Mesodermal cell (in vitro differentiated cells): ENCODE measurements around the gene CDHR2.

Source experiments
- H3K27ac ChIP-seq: 2 replicates; pipeline ENCODE4 v1.7.0; 2013; ENCODE audit warnings: mild to moderate bottlenecking, low read depth, low read length, moderate library complexity; ENCODE audit not compliant: severe bottlenecking
- H3K36me3 ChIP-seq: 2 replicates; pipeline ENCODE4 v1.7.1; 2013; ENCODE audit warnings: mild to moderate bottlenecking, low read length, moderate library complexity; ENCODE audit not compliant: control insufficient read depth, insufficient read depth
- H3K4me1 ChIP-seq: one replicate; pipeline ENCODE4 v1.7.1; 2013; ENCODE audit warnings: mild to moderate bottlenecking, low read length; ENCODE audit not compliant: insufficient read depth, control insufficient read depth, poor library complexity, severe bottlenecking
- H3K4me3 ChIP-seq: 2 replicates; pipeline ENCODE4 v1.7.0; 2013; ENCODE audit warnings: low read length, control low read depth, mild to moderate bottlenecking; ENCODE audit not compliant: insufficient read depth, poor library complexity, severe bottlenecking; ENCODE audit errors: extremely low read depth
- H3K9me3 ChIP-seq: 2 replicates; pipeline ENCODE4 v1.7.1; 2013; ENCODE audit warnings: mild to moderate bottlenecking, low read length, moderate library complexity; ENCODE audit not compliant: control insufficient read depth
- WGBS, 2 experiments: methylation state at CpG; one replicate each; pipeline ENCODE4 v1.1.5; 2013; ENCODE audit warnings: missing lambda C conversion rate in 2 of 2; ENCODE audit not compliant: insufficient coverage in 2 of 2; 5-methylcytosine and 5-hydroxymethylcytosine counted together

The CDHR2 gene

DNA sequence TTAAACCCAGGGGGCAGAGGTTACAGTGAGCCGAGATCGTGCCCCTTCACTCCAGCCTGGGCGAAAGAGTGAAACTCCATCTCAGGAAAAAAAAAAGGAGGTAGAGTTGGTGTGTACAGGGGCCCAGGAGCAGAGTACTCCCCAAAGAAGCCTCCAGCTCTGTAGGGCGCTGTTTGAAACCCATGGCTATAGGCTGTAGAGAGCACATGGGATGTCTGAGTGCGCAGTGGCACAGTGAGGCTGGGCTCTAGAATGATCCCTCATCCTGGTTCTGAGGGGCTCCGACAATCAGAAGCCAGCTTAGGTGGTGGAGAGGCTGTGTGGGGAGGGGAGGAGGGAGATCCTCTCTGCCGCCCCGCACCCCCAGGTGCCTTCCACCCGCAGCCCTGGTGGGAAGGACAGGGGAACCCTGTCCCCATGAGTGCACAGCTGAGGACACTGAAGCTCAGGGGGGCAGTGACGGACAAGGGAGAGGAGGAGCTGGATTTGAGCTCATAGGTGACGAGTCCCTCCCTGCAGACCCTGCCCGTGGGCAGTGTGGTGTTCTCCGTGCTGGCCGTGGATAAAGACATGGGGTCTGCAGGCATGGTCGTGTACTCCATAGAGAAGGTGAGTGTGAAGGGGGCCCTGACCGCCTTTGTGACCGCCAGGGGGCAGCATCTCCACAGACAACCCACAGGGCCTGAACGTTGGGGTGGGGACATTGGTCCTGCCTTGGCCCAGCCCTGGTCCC, 24.6 kb downstream of the CDHR2 start:
- no peaks in the 10 kb centered on the region for H3K4me1 ChIP-seq
- no peaks in the 10 kb centered on the region for H3K36me3 ChIP-seq
- H3K4me3 ChIP-seq, result no peak overlapping the region
- H3K9me3 ChIP-seq, result no peaks in the 10 kb centered on the region
- no peak overlapping the region for H3K27ac ChIP-seq
- 60 to 76% methylated on average over 11 to 14 of the region's 18 CpGs for WGBS, 2 experiments

DNA sequence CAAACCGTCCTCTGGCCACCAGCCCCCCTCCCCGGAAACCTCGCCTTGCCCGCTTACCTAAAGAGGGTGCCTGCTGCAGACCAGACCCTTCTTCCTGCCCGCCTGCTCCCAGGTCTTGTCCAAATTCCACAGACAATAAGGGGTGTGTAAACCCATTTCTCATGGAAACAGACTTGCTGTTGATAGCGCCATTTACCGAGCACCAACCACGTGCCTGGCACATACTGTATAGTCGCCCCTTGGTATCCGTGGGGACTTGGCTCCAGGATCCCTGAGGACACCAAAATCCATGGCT, 25.1 kb downstream of the CDHR2 start:
- 53% methylated on average over 9 to 10 of the region's 10 CpGs for whole genome bisulfite sequencing, 2 experiments
- no peaks in the 10 kb centered on the region for H3K4me1 ChIP-seq
- H3K36me3 ChIP-seq, result no peaks in the 10 kb centered on the region
- H3K9me3 ChIP-seq, result no peaks in the 10 kb centered on the region
- no peak overlapping the region for H3K27ac ChIP-seq
- H3K4me3 ChIP-seq, result no peak overlapping the region

DNA sequence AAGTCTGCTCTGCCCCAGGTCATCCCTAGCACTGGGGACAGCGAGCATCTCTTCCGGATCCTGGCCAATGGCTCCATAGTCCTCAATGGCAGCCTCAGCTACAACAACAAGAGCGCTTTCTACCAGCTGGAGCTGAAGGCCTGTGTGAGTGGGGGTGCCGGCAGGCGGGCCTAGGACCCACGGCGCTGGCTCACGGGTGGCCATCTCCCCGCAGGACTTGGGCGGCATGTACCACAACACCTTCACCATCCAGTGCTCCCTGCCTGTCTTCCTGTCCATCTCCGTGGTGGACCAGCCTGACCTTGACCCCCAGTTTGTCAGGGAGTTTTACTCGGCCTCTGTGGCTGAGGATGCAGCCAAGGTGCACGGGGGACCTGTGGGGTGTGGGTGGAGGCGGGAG, 25.9 kb downstream of the CDHR2 start:
- whole genome bisulfite sequencing, 2 experiments, result 89 to 97% methylated on average over 5 to 9 of the region's 14 CpGs
- H3K9me3 ChIP-seq, result no peaks in the 10 kb centered on the region
- no peak overlapping the region for H3K27ac ChIP-seq
- H3K36me3 ChIP-seq, result no peaks in the 10 kb centered on the region
- no peaks in the 10 kb centered on the region for H3K4me1 ChIP-seq
- H3K4me3 ChIP-seq, result no peak overlapping the region

DNA sequence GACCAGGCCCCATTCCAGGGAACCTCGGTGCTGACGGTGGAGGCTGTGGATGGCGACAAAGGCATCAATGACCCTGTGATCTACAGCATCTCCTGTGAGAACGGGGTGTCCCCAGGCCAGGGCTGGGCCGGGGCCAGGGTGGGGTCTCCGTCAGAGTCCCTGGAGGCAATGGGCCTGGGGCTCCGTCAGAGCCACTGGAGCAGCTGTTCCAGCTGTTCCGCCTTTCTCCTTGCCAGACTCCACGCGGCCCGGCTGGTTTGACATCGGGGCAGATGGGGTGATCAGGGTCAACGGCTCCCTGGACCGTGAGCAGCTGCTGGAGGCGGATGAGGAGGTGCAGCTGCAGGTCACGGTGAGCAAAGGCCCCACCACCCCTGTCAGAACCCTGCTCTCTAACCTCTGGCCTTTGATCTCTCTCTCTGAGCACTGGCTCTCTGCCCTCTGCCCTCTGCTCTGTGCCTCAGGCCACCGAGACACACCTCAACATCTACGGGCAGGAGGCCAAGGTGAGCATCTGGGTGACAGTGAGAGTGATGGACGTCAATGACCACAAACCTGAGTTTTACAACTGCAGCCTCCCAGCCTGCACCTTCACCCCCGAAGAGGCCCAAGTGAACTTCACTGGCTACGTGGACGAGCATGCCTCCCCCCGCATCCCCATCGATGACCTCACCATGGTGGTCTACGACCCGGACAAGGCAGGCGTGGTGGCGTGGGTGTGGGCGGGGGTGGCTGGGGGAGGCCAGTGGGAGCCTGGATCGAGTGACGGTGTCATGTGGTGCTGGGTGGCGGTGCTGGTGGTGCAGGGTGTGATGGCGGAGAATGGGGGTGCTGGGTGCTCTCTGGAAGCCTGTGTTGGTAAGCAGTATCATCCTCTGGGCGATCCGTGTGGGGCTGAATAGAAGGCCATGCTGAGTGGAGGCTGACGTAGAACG, 26.6 kb downstream of the CDHR2 start:
- H3K36me3 ChIP-seq, result no peaks in the 10 kb centered on the region
- no peaks in the 10 kb centered on the region for H3K4me1 ChIP-seq
- no peak overlapping the region for H3K27ac ChIP-seq
- H3K9me3 ChIP-seq, result no peaks in the 10 kb centered on the region
- no peak overlapping the region for H3K4me3 ChIP-seq
- 92 to 95% methylated on average over 25 to 29 of the region's 37 CpGs for WGBS, 2 experiments

DNA sequence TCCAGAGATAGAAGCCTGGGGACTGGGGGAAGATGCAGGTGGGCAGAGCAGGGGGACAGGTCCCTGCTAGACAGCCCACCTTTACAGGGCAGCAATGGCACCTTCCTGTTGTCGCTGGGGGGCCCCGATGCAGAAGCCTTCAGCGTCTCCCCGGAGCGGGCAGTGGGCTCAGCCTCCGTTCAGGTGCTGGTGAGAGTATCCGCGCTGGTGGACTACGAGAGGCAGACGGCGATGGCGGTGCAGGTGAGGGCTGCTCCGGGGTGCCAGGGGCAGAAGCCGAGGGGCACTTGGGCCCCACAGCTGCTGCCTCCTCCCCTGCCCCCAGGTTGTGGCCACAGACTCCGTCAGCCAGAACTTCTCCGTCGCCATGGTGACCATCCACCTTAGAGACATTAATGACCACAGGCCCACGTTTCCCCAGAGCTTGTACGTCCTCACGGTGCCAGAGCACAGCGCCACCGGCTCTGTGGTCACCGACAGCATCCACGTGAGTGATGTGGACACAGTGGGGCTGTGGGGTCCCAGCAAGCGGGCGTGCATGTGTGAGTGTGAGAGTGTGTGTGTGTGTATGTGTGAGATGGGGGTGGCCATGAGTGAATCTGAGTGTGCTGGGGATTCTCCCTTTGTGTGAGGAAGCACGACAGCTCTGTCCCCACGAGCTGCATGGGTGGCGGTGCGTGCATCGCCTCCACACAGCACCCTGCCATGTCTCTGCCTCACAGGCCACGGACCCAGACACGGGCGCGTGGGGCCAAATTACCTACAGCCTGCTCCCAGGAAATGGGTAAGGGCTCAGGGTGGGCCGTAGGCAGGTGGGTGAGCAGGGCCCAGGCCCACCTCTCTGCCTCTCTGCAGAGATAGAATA, 28.4 kb downstream of the CDHR2 start:
- Histone ChIP-seq H3K27ac (no peak overlapping the region), H3K4me3 (no peak overlapping the region)
- WGBS, 2 experiments, result 91 to 96% methylated on average over 32 to 34 of the region's 36 CpGs

DNA sequence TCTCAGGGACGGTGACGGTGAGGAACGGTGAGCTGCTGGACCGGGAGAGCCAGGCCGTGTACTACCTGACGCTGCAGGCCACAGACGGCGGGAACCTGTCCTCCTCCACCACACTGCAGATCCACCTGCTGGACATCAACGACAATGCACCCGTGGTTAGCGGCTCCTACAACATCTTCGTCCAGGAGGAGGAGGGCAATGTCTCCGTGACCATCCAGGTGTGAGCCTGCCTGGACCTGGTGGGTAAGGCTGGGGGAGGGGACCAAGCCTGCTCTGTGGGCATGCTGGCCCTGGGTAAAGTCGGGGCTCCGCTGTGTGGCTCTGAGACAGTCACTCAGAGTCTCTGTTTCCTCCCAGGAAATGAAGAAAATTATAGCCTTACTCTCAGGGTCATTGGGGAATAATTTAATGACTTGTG, 29.3 kb downstream of the CDHR2 start:
- 22 to 24% methylated on average over 10 to 15 of the region's 15 CpGs for WGBS, 2 experiments
- Histone ChIP-seq H3K9me3 (no peaks in the 10 kb centered on the region), H3K27ac (no peak overlapping the region), H3K4me3 (no peak overlapping the region), H3K4me1 (no peaks in the 10 kb centered on the region), H3K36me3 (no peaks in the 10 kb centered on the region)

More for the DNA sequence above, 28.4 kb downstream of the CDHR2 start:
- Histone ChIP-seq H3K9me3 (no peaks in the 10 kb centered on the region), H3K36me3 (no peaks in the 10 kb centered on the region), H3K4me1 (no peaks in the 10 kb centered on the region)

DNA sequence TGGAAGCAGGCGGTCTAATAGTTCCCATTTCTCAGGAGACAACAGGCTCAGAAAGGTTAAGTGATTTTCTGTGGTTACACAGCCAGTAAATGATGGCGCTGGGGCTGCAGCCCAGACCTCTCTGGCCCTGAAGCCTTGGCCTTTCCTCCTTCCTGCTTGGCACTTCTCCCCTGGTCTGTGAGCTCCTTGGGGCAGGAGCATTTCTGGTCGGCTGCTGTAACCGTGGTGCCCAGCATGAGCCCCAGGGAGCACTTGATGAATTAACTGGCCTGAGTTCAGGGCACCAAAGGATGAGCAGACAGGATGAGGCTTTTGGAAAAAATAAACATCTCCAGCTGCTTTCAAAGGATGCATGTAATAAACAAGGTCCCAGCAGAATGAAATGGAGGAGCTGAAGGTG, 30.2 kb downstream of the CDHR2 start:
- Histone ChIP-seq H3K9me3 (no peaks in the 10 kb centered on the region), H3K36me3 (no peaks in the 10 kb centered on the region), H3K4me3 (no peak overlapping the region), H3K27ac (no peak overlapping the region), H3K4me1 (no peaks in the 10 kb centered on the region)
- 72 to 86% methylated on average over 4 of the region's 4 CpGs for WGBS, 2 experiments

DNA sequence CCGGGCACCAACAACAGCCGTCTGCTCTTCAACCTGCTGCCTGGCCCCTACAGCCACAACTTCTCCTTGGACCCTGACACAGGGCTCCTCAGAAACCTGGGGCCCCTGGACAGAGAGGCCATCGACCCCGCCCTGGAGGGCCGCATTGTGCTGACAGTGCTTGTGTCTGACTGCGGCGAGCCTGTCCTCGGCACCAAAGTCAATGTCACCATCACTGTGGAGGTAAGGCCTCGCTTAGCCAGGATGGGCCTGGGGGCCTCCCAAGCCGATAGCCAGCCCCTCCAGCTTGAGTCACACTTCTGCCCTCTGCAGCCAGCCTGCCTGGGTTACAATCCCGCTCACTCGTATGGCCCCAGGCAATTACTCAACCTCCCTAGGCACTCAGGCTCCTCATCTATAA, 32.2 kb downstream of the CDHR2 start:
- H3K36me3 ChIP-seq, result no peaks in the 10 kb centered on the region
- no peak overlapping the region for H3K27ac ChIP-seq
- H3K4me1 ChIP-seq, result no peaks in the 10 kb centered on the region
- 89 to 92% methylated on average over 9 to 10 of the region's 12 CpGs for whole genome bisulfite sequencing, 2 experiments
- H3K4me3 ChIP-seq, result no peak overlapping the region
- H3K9me3 ChIP-seq, result peaks cover 11% of the 10 kb centered on the region

DNA sequence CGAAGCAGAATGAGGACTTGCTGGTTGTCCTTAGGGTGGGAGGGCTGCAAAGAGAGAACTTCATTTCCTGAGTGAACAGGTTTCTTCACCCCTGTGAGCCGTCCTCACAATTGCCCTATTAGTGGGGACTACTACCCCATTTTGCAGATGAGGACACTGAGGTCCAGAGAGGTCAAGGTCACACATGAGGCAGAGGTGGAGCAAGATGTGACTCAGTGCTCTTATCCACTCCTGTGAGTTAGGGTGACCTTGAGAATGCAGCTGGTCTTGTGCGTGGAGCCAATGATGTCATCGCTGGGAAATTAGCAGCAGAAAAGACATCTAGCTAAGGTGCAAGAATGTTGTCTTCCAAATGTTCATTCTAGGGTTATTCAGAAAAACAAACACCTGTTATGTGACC, 33.9 kb downstream of the CDHR2 start:
- no peaks in the 10 kb centered on the region for H3K4me1 ChIP-seq
- H3K4me3 ChIP-seq, result no peak overlapping the region
- no peaks in the 10 kb centered on the region for H3K36me3 ChIP-seq
- H3K9me3 ChIP-seq, result peaks cover 11% of the 10 kb centered on the region
- WGBS, 2 experiments, result 88 to 92% methylated on average over 3 of the region's 4 CpGs
- no peak overlapping the region for H3K27ac ChIP-seq

DNA sequence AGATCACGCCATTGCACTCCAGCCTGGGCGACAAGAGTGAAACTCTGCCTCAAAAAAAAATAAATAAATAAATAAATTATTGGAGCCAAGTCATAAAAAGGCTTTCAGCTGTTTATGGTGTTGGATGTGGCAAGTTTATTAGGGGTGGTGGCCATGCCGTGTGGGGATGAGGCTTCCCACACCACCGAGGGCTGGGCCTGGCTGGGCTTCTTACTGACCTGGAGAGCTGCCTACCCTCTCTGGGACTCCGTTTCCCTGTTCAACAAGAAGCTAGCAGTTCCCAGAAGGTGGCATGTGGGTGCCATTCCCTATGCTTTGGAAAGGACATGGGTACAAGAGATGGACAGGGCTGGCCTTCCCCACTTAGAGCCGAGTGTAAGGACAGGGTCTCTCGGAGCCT, 38.3 kb downstream of the CDHR2 start:
- Histone ChIP-seq H3K36me3 (no peaks in the 10 kb centered on the region), H3K27ac (no peak overlapping the region), H3K4me3 (no peak overlapping the region), H3K9me3 (peaks cover 11% of the 10 kb centered on the region), H3K4me1 (no peaks in the 10 kb centered on the region)
- WGBS, 2 experiments, result 87 to 90% methylated on average over 3 to 5 of the region's 7 CpGs
